K562 (cell line): ENCODE measurements around the gene FGGY. TPM values are rescaled to one million over a fixed set of nuclear protein-coding genes. Genes with fewer than 3 reads are reported as not detected.

Source experiments
- ATAC-seq: fragments of 200-7000 bp; cut with Tn5 transposase; 3 replicates; pipeline ENCODE4 v1.9.1; 2020; ENCODE audit warnings: moderate library complexity
- BruUV-seq: library from RNA; stranded (reverse); fragments of 400-500 nt; replicated peaks from 2 replicates; lab custom pipeline; 2021; lab: Mats Ljungman, UMichigan
- CTCF ChIA-PET: fragments of 300-600 bp; formaldehyde crosslinking; extraction: SDS; loops from one replicate; lab custom pipeline; 2021; ENCODE audit warnings: low intra/inter-chr PET ratio; lab: Yijun Ruan, JAX
- POLR2A ChIA-PET: fragments of 300-600, 350-650 bp; sonication (Branson Sonifier 250); formaldehyde crosslinking; extraction: SDS; loops from one replicate; lab custom pipeline; 2021; ENCODE audit warnings: antibody characterized with exemption, inconsistent platforms; lab: Yijun Ruan, JAX
- DNase-seq, 4 experiments: peaks; one replicate each; pipeline versions ENCODE4 v3.0.0 to v3.0.0-alpha.2; 2011 to 2018; ENCODE audit warnings: low spot score in 3 of 4, mixed read lengths in 3 of 4; ENCODE audit errors: extremely low read depth in 1 of 4
- FAIRE-seq: peaks from 2 replicates; lab custom pipeline; 2011; peaks lifted over from hg19 to GRCh38; lab: Jason Lieb, UNC
- H2AFZ ChIP-seq: 2 replicates; pipeline ENCODE4 v1.6.0; 2011; ENCODE audit warnings: low read depth, low read length, control low read depth, inconsistent platforms
- H3K27ac ChIP-seq: fragments of 200-600 bp; 3 replicates; pipeline ENCODE4 v1.8.0; 2011; ENCODE audit warnings: low read depth, mild to moderate bottlenecking, control low read depth, inconsistent platforms, low read length, moderate library complexity, mixed read lengths; ENCODE audit errors: extremely low read depth
- H3K27me3 ChIP-seq, 2 experiments: fragments of 300-600 bp in 1 of 2; 2 replicates in 1 of 2; 3 replicates in 1 of 2; pipeline versions ENCODE4 v1.6.0 to v1.8.0; 2011; ENCODE audit warnings: inconsistent platforms in 2 of 2, low read length in 2 of 2, mild to moderate bottlenecking in 1 of 2, mixed read lengths in 1 of 2, moderate library complexity in 1 of 2; ENCODE audit not compliant: control insufficient read depth in 2 of 2, insufficient read depth in 2 of 2
- H3K36me3 ChIP-seq: fragments of 300-600 bp; 3 replicates; pipeline ENCODE4 v1.8.0; 2011; ENCODE audit warnings: mild to moderate bottlenecking, low read length, inconsistent platforms; ENCODE audit not compliant: control insufficient read depth, insufficient read depth
- H3K4me1 ChIP-seq, 2 experiments: fragments of 200-600 bp in 1 of 2; replicated peaks in 1 of 2; 2 replicates in 1 of 2; 3 replicates in 1 of 2; pipeline versions ENCODE4 v1.5.1 to v1.8.0; 2011; ENCODE audit warnings: inconsistent platforms in 2 of 2, low read length in 2 of 2, mild to moderate bottlenecking in 1 of 2, mixed read lengths in 1 of 2, moderate library complexity in 1 of 2; ENCODE audit not compliant: control insufficient read depth in 2 of 2, insufficient read depth in 2 of 2
- H3K4me2 ChIP-seq: 2 replicates; pipeline ENCODE4 v1.6.1; 2011; ENCODE audit warnings: low read length, control low read depth, inconsistent platforms, mixed read lengths; ENCODE audit not compliant: insufficient read depth
- H3K4me3 ChIP-seq: fragments of 200-600 bp; sonication (generic), shearing (Covaris generic); 2 replicates; pipeline ENCODE4 v1.5.1; 2016; ENCODE audit warnings: control low read depth, inconsistent platforms
- H3K79me2 ChIP-seq: fragments of 200-600 bp; 3 replicates; pipeline ENCODE4 v1.8.0; 2011; ENCODE audit warnings: low read length, inconsistent platforms; ENCODE audit not compliant: control insufficient read depth, insufficient read depth
- H3K9ac ChIP-seq, 2 experiments: 2 replicates each; pipeline versions ENCODE4 v1.6.0 to v1.6.1; 2011; ENCODE audit warnings: low read depth in 2 of 2, low read length in 2 of 2, control low read depth in 1 of 2, inconsistent platforms in 1 of 2, mild to moderate bottlenecking in 1 of 2, mixed read lengths in 1 of 2; ENCODE audit not compliant: insufficient read depth in 1 of 2
- H3K9me1 ChIP-seq: one replicate; pipeline ENCODE4 v1.6.0; 2011; ENCODE audit warnings: inconsistent platforms, mild to moderate bottlenecking, low read length, moderate library complexity; ENCODE audit not compliant: control insufficient read depth, insufficient read depth
- H3K9me3 ChIP-seq: replicated peaks from 2 replicates; pipeline ENCODE4 v1.5.1; 2011; ENCODE audit warnings: low read depth, low read length, inconsistent platforms; ENCODE audit not compliant: control insufficient read depth, insufficient read depth
- H4K20me1 ChIP-seq: replicated peaks from 2 replicates; pipeline ENCODE4 v1.6.1; 2011; ENCODE audit warnings: low read length, inconsistent platforms, mixed read lengths; ENCODE audit not compliant: control insufficient read depth, insufficient read depth
- TRIM28 ChIP-seq: fragments of 450-650 bp; IDR thresholded peaks from 2 replicates; pipeline ENCODE4 v1.6.1; 2017
- ZNF324 ChIP-seq: fragments of 250-450 bp; sonication (Bioruptor Pico); IDR thresholded peaks from 2 replicates; pipeline ENCODE4 v1.4.0; 2020; ENCODE audit warnings: mild to moderate bottlenecking
- ZNF830 ChIP-seq: fragments of 250-450 bp; sonication (Bioruptor Pico); IDR thresholded peaks from 2 replicates; pipeline ENCODE4 v1.5.0; 2021; ENCODE audit warnings: mild to moderate bottlenecking
- in situ Hi-C: fragments of 300-500 bp; cut with MboI; formaldehyde crosslinking; loops from 4 replicates; pipeline ENCODE4 v1.15.0; 2018; ENCODE audit warnings: inconsistent platforms, mixed read lengths
- intact Hi-C: fragments of 100-400 bp; cut with micrococcal nuclease; formaldehyde crosslinking; loops from 2 replicates; pipeline ENCODE4 v1.14.2; 2022
- polyA plus RNA-seq, 8 experiments: library from polyadenylated mRNA; depleted of rRNA in 4 of 8; stranded (reverse) in 5 of 8; unstranded in 3 of 8; fragments of >200 nt; fragmentation: Nextera tagmentation in 2 of 8; fragmentation: Illumina TruSeq in 1 of 8; extraction: Ambion mirVana in 2 of 8; extraction: Trizol in 1 of 8; gene quantifications; 2 replicates each; pipeline versions ENCODE4 v1.2.1 to v1.2.3, GENCODE V29; 2011 to 2014; ENCODE audit warnings: inconsistent platforms in 1 of 8, missing spikeins in 1 of 8
- total RNA-seq, 7 experiments: library from RNA; depleted of rRNA in 6 of 7; stranded (reverse); fragments of >200 nt in 6 of 7; fragmentation: Illumina TruSeq in 2 of 7; extraction: Trizol in 2 of 7; gene quantifications; 2 replicates each; pipeline versions ENCODE4 v1.2.1 to v1.2.3, GENCODE V29; 2011 to 2021; ENCODE audit warnings: low replicate concordance in 1 of 7
- TF ChIP-seq, protein P1 (sequence below), 2 experiments: IDR thresholded peaks in 1 of 2; conservative IDR thresholded peaks in 1 of 2; 2 replicates each; pipeline ENCODE4 v1.6.1; 2016; ENCODE audit warnings: low read depth in 2 of 2, mild to moderate bottlenecking in 1 of 2, missing compliant biosample characterization in 1 of 2, missing genetic modification characterization in 1 of 2, moderate library complexity in 1 of 2

FGGY gene
- total and polyA plus RNA-seq, 9 of the 15 experiments (the other 6 are each of a cell fraction or from before 2014, with no cell fraction given): 9.7 to 19.2 (median 12.6) TPM

DNA sequence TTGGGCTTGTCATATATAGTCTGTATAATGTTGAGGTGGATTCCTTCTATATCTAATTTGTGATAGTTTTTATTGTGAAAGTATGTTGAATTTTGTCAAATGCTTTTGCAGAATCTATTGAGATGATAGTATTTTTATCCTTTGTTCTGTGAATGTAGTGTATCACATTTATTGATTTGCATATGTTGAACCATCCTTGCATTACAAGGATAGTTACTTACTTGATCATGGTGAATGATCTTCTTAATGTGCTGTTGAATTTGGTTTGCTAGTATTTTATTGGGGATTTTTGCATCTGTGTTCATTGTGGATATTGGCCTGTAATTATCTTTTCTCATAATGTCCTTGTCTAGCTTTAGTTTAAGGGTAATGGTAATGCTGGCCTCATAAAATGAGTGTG, 8.3 kb downstream of the FGGY start:
- Histone ChIP-seq H2AFZ (no peak overlapping the region), H3K4me3 (no peak overlapping the region), H3K4me1 (no peaks in the 10 kb centered on the region; a peak in 1 of 5 replicates), H3K9me1 (no peaks in the 10 kb centered on the region), H3K9me3 (no peaks in the 10 kb centered on the region; the same call in 1 of the 2 replicates), H4K20me1 (no peaks in the 10 kb centered on the region), H3K27ac (no peak overlapping the region), H3K4me2 (no peak overlapping the region), H3K27me3 (no peaks in the 10 kb centered on the region), H3K9ac (no peak overlapping the region), H3K36me3 (no peaks in the 10 kb centered on the region), H3K79me2 (no peaks in the 10 kb centered on the region)
- CTCF ChIA-PET: no interaction called here
- TF ChIP-seq ZNF324 (CRISPR knock-in tag) (peak; percentile 96), TRIM28 (0 out of 2 replicates have a peak, but pooled peaks have one; percentile 33)
- TF ChIP-seq, protein P1, sequence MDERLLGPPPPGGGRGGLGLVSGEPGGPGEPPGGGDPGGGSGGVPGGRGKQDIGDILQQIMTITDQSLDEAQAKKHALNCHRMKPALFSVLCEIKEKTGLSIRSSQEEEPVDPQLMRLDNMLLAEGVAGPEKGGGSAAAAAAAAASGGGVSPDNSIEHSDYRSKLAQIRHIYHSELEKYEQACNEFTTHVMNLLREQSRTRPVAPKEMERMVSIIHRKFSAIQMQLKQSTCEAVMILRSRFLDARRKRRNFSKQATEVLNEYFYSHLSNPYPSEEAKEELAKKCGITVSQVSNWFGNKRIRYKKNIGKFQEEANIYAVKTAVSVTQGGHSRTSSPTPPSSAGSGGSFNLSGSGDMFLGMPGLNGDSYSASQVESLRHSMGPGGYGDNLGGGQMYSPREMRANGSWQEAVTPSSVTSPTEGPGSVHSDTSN (CRISPR knock-in tag; IDR thresholded peaks at IDR 0.05; ENCODE audit: low read depth): no peak
- TF ChIP-seq, protein P1 (tag; conservative IDR thresholded peaks at IDR 0.05; ENCODE audit: low read depth): no peak
- POLR2A ChIA-PET: no interaction called here
- DNase-seq (no peak), FAIRE-seq (no peak), ATAC-seq (no peak)
- in situ Hi-C loops: no loop called here
- BruUV-seq: no TSS peak
- intact Hi-C loops: no loop called here

DNA sequence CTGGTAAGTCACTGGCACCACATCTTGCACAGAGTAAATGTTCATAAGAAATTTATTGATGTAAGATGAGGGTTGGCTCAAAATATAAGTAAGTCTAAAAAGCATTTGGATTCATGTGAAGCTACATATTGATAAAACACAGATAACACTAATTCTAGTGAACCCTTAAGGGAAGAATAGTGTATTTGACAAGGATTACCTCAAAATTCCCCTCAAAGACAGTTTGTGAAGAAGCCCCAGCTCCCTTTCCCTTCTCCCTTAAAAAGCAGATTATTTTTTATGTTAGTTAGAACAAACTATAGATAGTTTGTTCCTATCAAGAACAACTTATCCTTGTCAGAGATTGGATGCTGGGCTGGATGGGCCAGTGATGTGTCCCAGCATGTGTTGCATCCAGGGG, 10.7 kb downstream of the FGGY start:
- CTCF ChIA-PET: no interaction called here
- Histone ChIP-seq H3K36me3 (no peaks in the 10 kb centered on the region), H3K4me3 (no peak overlapping the region), H3K9ac (no peak overlapping the region), H3K27me3 (no peaks in the 10 kb centered on the region), H2AFZ (no peak overlapping the region), H3K4me1 (no peaks in the 10 kb centered on the region; a peak in 1 of 5 replicates), H3K79me2 (no peaks in the 10 kb centered on the region)
- no TSS peak for BruUV-seq
- no peak for ATAC-seq
- no peak for TF ChIP-seq ZNF830 (CRISPR knock-in tag)
- TF ChIP-seq, all 486 proteins: peak for 0
- intact Hi-C loops (no loop called here), in situ Hi-C loops (no loop called here)
- no peaks in the 10 kb centered on the region for H3K9me1 ChIP-seq
- FAIRE-seq (no peak), DNase-seq (no peak)
- H3K27ac ChIP-seq: no peak overlapping the region
- H3K9me3 ChIP-seq: no peaks in the 10 kb centered on the region; the same call in 1 of the 2 replicates
- POLR2A ChIA-PET: no interaction called here
- H4K20me1 ChIP-seq: no peaks in the 10 kb centered on the region
- H3K4me2 ChIP-seq: no peak overlapping the region
